GM18511 (cell line): Measurements from ENCODE around the gene REPS1.

Experiments
- ATAC-seq: cut with Tn5 transposase; IDR thresholded peaks from one replicate; pipeline ENCODE4 v1.9.1; 2021; ENCODE audit warnings: mild to moderate bottlenecking, moderate library complexity; ENCODE audit not compliant: unreplicated experiment

The REPS1 gene

DNA sequence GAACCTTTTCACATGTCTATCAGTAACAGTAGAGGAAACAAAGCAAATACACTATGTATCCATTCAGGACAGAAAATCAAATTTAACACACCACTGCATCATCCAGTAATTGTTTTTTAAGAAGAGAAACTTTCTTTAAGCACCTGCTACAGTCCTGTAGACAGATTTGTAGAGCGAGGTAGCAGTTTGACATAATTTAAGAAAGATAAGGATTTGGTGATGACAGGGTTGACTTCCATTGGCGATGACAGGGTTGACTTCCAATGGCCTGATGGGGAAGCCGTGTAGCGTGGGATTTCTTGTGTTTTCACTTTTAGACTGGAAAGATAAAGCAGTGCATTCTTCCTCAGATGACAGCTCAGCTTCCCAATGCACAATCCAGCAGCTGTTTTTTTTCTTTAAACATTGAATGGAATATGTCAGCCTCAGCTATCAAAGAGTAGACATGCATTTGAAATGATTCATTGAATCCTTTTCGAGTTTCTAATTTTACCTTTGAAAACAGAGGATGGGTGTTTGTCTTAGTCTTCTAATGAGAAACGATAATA is 123.6 kb downstream of the REPS1 start:
- ATAC-seq = no peak

DNA sequence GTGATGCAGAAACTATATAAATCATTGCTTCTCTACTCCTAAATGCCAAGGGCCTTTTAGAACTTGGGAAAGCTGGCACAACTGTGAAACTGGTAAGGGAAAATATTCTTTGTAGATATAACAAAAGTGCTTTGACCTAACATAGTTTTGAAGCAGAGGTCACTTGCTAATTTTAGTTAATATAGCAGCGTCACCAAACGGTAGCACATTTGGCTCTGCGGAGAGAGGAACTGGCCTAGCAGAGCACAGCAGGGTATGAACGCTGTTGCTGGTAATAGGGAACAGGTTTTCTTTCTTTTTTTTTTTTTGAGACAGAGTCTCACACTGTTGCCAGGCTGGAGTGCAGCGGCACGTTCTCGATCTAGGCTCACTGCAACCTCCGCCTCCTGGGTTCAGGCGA is 124.7 kb downstream of the REPS1 start:
- no peak for ATAC-seq

DNA sequence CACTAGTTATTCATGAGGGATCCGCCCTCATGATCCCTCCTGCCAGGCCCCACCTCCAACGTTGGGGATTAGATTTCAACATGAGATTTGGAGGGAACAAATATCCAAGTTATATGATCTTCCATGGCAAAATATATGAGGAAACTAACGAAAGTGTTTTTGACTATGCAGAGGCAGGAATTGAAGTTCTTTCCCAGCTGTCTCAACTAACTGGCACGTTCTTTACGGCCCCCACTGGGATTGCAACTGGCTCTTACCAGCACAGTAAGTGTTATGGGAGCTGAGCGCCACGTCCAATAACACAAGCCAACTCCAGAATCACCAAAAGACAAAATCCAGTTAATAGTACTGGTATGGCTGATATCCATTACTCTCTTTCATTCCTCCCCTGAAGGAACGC is 125.6 kb downstream of the REPS1 start:
- no peak for ATAC-seq

DNA sequence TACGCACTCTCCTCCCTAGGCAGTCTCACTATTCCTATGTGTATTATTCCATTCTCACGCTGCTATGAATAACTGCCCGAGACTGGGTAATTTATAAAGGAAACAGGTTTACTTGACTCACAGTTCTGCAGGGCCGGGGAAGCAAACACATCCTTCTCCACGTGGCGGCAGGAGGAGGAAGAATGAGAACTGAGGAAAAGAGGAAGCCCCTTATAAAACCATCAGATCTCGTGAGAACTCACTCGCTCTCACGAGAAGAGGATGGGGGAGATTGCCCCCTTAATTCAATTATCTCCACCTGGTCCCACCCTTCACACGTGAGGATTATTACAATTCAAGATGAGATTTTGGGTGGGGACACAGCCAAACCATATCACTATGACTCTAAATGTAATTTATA is 130.3 kb downstream of the REPS1 start:
- no peak for ATAC-seq

DNA sequence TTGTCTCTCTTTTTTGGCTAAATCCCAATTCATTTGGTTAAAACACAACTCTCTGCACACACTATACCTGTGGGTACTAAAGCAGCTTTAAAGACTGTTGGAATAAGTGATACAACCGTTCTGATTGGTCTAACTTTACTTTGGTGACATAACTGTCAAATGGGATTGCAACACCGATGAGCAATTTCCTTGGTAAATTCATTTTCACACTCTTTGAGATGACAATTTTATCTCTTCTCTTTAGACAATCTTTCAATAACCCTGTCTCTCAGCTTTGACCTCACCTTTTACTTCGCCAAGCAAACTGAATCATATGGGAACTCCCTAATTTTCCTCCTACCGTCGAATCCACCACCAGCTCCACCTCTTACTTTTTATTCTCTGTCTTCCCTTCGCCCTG is 131.4 kb downstream of the REPS1 start:
- no peak for ATAC-seq
